GM21367 (cell line): ENCODE measurements around the gene ELOB.

ENCODE experiments used
- ATAC-seq: cut with Tn5 transposase; IDR thresholded peaks from one replicate; pipeline ENCODE4 v1.9.1; 2021; ENCODE audit not compliant: unreplicated experiment

Gene ELOB

GRCh38 chr16:2811703-2812471, 34.8 kb upstream of the ELOB start:
- no peak for ATAC-seq

GRCh38 chr16:2810651-2811050, 33.6 kb upstream of the ELOB start:
- ATAC-seq, result no peak

- ATAC-seq, result no peak
Measured at GRCh38 chr16:2809149-2809760, 32.2 kb upstream of the ELOB start.

- ATAC-seq, result no peak
Measured at GRCh38 chr16:2808181-2808580, 31.1 kb upstream of the ELOB start.

GRCh38 chr16:2806286-2806685, 29.2 kb upstream of the ELOB start:
- ATAC-seq, result no peak

DNA sequence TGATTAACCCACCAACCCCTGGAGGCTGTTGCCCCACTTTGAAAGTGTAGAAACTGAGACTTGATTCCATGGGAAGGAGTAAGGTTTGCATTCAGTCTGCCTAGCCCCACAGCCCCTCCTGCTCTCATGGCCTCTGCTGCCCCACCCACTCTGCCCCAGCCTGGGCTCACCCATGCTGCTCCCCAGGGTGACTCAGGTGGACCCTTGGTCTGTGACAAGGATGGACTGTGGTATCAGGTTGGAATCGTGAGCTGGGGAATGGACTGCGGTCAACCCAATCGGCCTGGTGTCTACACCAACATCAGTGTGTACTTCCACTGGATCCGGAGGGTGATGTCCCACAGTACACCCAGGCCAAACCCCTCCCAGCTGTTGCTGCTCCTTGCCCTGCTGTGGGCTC, 27.6 kb upstream of the ELOB start:
- no peak for ATAC-seq

DNA sequence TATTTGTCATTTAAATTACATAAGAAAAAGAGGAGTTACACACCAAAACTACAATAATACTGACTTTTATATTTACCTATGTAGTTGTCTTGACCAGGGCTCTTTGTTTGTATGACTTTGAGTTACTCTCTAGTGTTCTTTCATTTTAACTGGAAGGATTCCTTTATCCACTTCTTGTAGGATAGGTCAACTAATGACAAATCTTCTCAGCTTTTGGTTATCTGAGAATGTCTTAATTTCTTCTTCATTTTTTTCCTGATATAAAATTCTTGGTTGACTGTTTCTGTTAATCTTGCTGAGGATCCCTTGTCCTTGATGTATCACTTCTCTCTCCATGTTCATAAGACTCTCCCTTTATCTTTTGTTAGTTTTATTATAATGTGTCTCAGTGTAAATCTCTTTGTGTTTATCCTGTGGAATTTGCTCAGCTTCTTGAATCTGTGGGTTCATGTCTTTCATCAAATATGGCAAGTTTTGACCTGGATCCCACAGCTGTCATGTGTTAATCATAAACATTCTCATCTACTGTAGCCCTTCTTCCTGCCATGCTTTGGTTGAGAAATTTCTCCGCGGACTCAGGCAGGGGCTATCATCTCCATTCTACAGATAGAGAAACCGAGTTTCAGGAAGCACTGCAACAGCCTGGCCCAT, 26.6 kb upstream of the ELOB start:
- ATAC-seq, result no peak

DNA sequence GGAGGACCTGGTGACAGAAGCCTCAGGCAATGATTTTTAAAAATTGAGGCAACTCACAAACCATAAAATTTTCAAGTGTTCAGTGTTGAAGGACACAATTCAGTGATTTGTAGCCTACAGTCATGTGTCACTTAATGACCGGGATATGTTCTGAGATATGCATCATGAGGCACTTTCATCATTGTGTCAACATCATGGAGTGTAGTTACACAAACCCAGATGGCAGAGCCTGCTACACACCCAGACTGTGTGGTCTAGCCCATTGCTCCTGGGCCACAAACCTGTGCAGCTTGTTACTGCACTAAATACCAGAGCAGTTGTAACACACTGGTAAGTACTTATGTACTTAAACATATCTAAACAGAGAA, 22.8 kb upstream of the ELOB start:
- no peak for ATAC-seq

- no peak for ATAC-seq
Measured at GRCh38 chr16:2799205-2799858, 22.3 kb upstream of the ELOB start.

GRCh38 chr16:2798723-2799204, 21.7 kb upstream of the ELOB start:
- no peak for ATAC-seq

GRCh38 chr16:2795395-2796143, 18.5 kb upstream of the ELOB start:
- ATAC-seq, result no peak

DNA sequence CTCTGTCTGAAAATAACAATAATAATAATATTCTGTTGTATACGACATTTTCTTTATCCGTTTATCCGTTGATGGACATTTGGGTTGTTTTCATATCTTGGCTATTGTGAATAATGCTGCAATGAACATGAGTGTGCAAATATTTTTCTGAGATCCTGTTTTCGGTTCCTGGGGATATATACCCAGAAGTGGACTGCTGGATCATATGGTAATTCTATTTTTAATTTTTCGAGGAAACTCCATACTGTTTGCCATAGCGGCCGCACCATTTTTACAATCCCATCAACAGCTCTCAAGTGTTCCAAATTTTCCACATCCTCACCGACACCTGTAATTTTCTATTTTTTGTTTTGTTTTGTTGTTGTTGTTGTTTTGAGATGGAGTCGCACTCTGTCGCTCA, 15.9 kb upstream of the ELOB start:
- no peak for ATAC-seq

GRCh38 chr16:2791174-2791573, 14.1 kb upstream of the ELOB start:
- no peak for ATAC-seq

DNA sequence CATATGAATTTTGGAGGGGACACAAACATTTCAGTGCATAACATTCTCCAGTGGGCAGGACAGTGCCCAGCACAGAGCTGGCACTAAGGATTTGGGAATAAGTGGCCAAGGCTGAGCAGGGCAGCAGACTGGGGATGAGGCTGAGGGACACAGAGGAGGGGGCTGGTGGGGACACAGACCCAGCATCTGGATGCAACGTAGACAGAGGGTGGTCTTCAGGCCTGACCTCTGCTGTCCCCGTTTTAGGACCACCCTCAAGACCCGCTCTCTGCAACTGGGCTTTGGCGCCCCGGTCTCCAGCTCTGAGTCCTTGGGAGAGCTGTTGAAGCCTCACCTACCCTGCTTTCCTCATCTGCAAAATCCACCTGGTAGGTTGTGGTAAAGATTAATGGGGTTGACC, 13.6 kb upstream of the ELOB start:
- ATAC-seq, result no peak

GRCh38 chr16:2787961-2788360, 10.9 kb upstream of the ELOB start:
- ATAC-seq, result no peak

DNA sequence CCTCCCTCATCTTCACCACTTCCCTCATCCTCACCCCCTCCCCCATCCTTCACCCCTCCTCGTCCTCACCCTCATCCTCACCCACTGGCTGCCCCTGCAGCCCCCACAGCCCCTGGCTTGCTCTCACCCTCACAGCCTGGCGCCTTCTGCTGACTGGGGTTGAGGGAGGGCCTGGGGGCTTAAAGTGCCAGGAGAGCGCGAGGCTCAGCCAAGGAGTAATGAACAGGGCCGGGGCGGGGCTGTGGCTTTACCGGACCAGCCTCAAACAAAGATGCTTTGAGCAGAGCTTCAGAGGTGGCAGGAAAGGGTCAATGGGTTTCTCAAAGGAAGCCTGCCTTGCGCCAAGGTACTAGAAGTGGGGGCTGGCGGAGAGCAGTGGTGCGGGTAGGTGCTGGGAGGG, 10.3 kb upstream of the ELOB start, which contains the start of gene PRSS33:
TSS of gene PRSS33 (minus strand) at position 155 of the 400 bp plus-strand sequence. CDS start 1,013 bp downstream, outside the sequence.
- ATAC-seq, result no peak

DNA sequence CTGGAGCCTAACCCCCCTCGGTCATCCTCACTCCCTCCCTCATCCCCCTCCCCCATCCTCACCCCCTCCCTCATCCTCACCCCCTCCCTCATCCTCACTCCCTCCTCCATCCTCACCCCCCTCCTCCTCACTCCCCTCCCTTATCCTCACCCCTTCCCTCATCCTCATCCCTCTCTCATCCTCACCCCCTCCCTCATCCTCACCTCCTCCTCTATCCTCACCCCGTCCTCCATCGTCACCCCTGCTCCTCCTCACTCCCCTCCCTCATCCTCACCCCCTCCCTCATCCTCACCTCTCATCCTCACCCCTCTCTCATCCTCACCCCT, 9.7 kb upstream of the ELOB start:
- no peak for ATAC-seq

GRCh38 chr16:2786061-2786825, 9.2 kb upstream of the ELOB start:
- no peak for ATAC-seq

DNA sequence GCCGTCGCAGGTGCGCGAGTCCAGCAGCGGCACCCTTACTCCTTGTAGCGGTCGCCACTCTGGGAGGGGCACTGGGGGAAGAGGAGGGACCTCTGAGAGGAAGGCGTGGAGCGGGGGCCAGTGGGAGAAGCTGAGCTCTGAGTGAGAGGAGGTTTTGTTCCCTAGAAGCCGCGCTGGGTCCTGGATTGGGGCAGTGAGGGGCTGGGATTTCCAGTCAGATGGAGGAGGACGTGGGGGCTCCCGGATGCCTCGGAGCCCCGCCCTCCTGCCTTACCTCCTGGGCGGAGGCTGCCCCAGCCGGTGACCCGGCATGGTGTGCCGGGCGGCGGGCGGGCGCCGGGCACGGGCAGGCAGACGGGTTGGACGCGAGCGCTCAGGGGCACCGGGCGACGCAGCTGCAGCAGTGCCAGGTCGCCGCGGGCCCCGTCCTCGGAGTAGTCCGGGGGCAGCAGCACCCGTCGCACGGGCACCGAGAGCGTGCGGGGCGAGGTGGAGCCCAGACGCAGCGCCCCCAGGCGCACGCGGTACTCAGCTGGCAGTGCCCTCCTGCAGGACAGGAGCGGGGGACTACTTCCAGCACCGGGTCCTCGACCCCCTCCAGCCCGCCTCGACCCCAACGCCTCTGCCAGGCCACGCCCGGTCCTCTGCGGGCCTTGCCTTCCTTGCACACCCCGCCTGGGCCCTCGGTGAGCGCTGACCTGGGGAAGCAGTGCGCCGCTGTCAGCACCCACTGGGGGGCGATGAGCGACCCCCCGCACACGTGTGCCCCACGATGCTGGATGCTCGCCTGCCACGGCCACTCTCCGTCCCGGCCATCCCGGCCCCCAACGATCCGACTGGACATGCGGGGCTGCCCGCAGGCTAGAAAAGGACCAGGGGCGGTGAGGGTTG, 8.3 kb upstream of the ELOB start:
- no peak for ATAC-seq
